ENCODE results near the gene RGS2. TPM values are rescaled to one million over a fixed set of nuclear protein-coding genes. Genes with fewer than 3 reads are reported as not detected.

Gene RGS2
- total RNA-seq, 1 donor = 5.8 TPM

DNA sequence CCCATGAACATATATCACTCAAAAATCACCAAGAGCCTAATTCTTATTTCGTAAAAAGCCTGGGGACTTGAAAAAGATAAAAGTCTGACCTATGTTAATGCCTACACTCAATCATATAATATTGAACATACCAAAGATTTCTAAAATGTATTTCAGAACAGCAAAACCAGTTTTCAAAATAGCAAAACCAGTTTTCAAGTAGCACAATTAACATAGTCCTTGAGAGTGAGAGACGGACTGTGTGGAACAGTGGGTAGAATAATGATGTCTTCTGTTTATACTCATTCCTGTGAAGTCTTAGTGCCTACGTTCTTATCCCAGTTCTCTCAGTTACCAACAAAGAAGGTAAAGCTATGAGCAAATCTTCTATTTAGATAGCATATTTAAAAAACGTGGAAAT, 22.3 kb upstream of the RGS2 start:
- Histone ChIP-seq H3K9me3 (ENCODE audit: low read depth, low read length) (no peaks in the 10 kb centered on the region), H3K36me3 (ENCODE audit: insufficient read depth, low read length) (no peaks in the 10 kb centered on the region), H3K27me3 (ENCODE audit: insufficient read depth, low read length) (no peaks in the 10 kb centered on the region), H3K4me3 (ENCODE audit: insufficient read depth, low read length) (no peak overlapping the region), H3K4me1 (ENCODE audit: insufficient read depth, low read length) (peaks cover 3% of the 10 kb centered on the region), H4K20me1 (ENCODE audit: insufficient read depth, low read length) (no peaks in the 10 kb centered on the region), H2AFZ (ENCODE audit: low read length) (no peak overlapping the region), H3K27ac (ENCODE audit: low read depth, low read length) (no peak overlapping the region), H3K79me2 (ENCODE audit: insufficient read depth, low read length) (no peaks in the 10 kb centered on the region), H3K4me2 (ENCODE audit: insufficient read depth, low read length) (no peak overlapping the region)
- no peak for TF ChIP-seq CTCF (IDR thresholded peaks at IDR 0.05; ENCODE audit: extremely low read depth, low read depth, low read length)
- no peak for DNase-seq (ENCODE audit: insufficient read length, low spot score, missing footprints)

GRCh38 chr1:192787914-192788585, 20.8 kb upstream of the RGS2 start:
- Histone ChIP-seq H3K4me2 (ENCODE audit: insufficient read depth, low read length) (peak overlapping the region; percentile 74), H4K20me1 (ENCODE audit: insufficient read depth, low read length) (no peaks in the 10 kb centered on the region), H3K4me1 (ENCODE audit: insufficient read depth, low read length) (peaks cover 3% of the 10 kb centered on the region), H3K79me2 (ENCODE audit: insufficient read depth, low read length) (no peaks in the 10 kb centered on the region), H3K27ac (ENCODE audit: low read depth, low read length) (no peak overlapping the region), H3K9me3 (ENCODE audit: low read depth, low read length) (no peaks in the 10 kb centered on the region), H3K27me3 (ENCODE audit: insufficient read depth, low read length) (no peaks in the 10 kb centered on the region), H2AFZ (ENCODE audit: low read length) (peak overlapping the region; percentile 79), H3K4me3 (ENCODE audit: insufficient read depth, low read length) (peak overlapping the region; percentile 54), H3K36me3 (ENCODE audit: insufficient read depth, low read length) (no peaks in the 10 kb centered on the region)
- no peak for TF ChIP-seq CTCF (IDR thresholded peaks at IDR 0.05; ENCODE audit: extremely low read depth, low read depth, low read length)
- DNase-seq (ENCODE audit: insufficient read length, low spot score, missing footprints) = peak; percentile 87

GRCh38 chr1:192789871-192790270, 19.0 kb upstream of the RGS2 start:
- no peaks in the 10 kb centered on the region for H4K20me1 ChIP-seq (ENCODE audit: insufficient read depth, low read length)
- H3K4me3 ChIP-seq (ENCODE audit: insufficient read depth, low read length) = no peak overlapping the region
- H3K4me1 ChIP-seq (ENCODE audit: insufficient read depth, low read length) = peaks cover 3% of the 10 kb centered on the region
- H3K4me2 ChIP-seq (ENCODE audit: insufficient read depth, low read length) = no peak overlapping the region
- no peaks in the 10 kb centered on the region for H3K79me2 ChIP-seq (ENCODE audit: insufficient read depth, low read length)
- H3K27ac ChIP-seq (ENCODE audit: low read depth, low read length) = no peak overlapping the region
- H3K9me3 ChIP-seq (ENCODE audit: low read depth, low read length) = no peaks in the 10 kb centered on the region
- no peaks in the 10 kb centered on the region for H3K36me3 ChIP-seq (ENCODE audit: insufficient read depth, low read length)
- no peaks in the 10 kb centered on the region for H3K27me3 ChIP-seq (ENCODE audit: insufficient read depth, low read length)
- TF ChIP-seq CTCF (IDR thresholded peaks at IDR 0.05; ENCODE audit: extremely low read depth, low read depth, low read length) = no peak
- DNase-seq (ENCODE audit: insufficient read length, low spot score, missing footprints) = no peak
- H2AFZ ChIP-seq (ENCODE audit: low read length) = no peak overlapping the region

- H3K4me1 ChIP-seq (ENCODE audit: insufficient read depth, low read length) = no peaks in the 10 kb centered on the region
- H3K4me2 ChIP-seq (ENCODE audit: insufficient read depth, low read length) = no peak overlapping the region
- H3K27ac ChIP-seq (ENCODE audit: low read depth, low read length) = no peak overlapping the region
- H2AFZ ChIP-seq (ENCODE audit: low read length) = no peak overlapping the region
- no peaks in the 10 kb centered on the region for H3K79me2 ChIP-seq (ENCODE audit: insufficient read depth, low read length)
- no peaks in the 10 kb centered on the region for H4K20me1 ChIP-seq (ENCODE audit: insufficient read depth, low read length)
- no peaks in the 10 kb centered on the region for H3K27me3 ChIP-seq (ENCODE audit: insufficient read depth, low read length)
- H3K9me3 ChIP-seq (ENCODE audit: low read depth, low read length) = no peaks in the 10 kb centered on the region
- no peak for TF ChIP-seq CTCF (IDR thresholded peaks at IDR 0.05; ENCODE audit: extremely low read depth, low read depth, low read length)
- H3K36me3 ChIP-seq (ENCODE audit: insufficient read depth, low read length) = no peaks in the 10 kb centered on the region
- no peak overlapping the region for H3K4me3 ChIP-seq (ENCODE audit: insufficient read depth, low read length)
- peak; percentile 56 for DNase-seq (ENCODE audit: insufficient read length, low spot score, missing footprints)
Observed at GRCh38 chr1:192792628-192793027, 16.2 kb upstream of the RGS2 start.

All from osteoblast (primary cell).